Measurements from ENCODE around the gene PHYHD1.

- TF ChIP-seq CTCF (IDR thresholded peaks at IDR 0.05; ENCODE audit: insufficient read depth, low read length) (no peak), SPI1 (IDR thresholded peaks at IDR 0.05; ENCODE audit: borderline replicate concordance, low read depth) (no peak), POLR2AphosphoS5 (IDR thresholded peaks at IDR 0.05; ENCODE audit: low read depth) (no peak), REST (IDR thresholded peaks at IDR 0.05; ENCODE audit: insufficient replicate concordance, low read depth) (no peak), GABPA (IDR thresholded peaks at IDR 0.05; ENCODE audit: low read depth) (no peak)
Measured at GRCh38 chr9:128901379-128901778, 19.4 kb upstream of the PHYHD1 start.
